HG03103 (cell line): ENCODE results near the gene ANKRD2.
"Not testable (repeated sequence)": the region's sequence is repeated elsewhere in the genome, so short reads cannot be mapped to it uniquely, and the experiment has no call there.

Source experiments
- ATAC-seq: cut with Tn5 transposase; IDR thresholded peaks from one replicate; pipeline ENCODE4 v1.9.1; 2021; ENCODE audit warnings: low read depth; ENCODE audit not compliant: unreplicated experiment

The ANKRD2 gene

DNA sequence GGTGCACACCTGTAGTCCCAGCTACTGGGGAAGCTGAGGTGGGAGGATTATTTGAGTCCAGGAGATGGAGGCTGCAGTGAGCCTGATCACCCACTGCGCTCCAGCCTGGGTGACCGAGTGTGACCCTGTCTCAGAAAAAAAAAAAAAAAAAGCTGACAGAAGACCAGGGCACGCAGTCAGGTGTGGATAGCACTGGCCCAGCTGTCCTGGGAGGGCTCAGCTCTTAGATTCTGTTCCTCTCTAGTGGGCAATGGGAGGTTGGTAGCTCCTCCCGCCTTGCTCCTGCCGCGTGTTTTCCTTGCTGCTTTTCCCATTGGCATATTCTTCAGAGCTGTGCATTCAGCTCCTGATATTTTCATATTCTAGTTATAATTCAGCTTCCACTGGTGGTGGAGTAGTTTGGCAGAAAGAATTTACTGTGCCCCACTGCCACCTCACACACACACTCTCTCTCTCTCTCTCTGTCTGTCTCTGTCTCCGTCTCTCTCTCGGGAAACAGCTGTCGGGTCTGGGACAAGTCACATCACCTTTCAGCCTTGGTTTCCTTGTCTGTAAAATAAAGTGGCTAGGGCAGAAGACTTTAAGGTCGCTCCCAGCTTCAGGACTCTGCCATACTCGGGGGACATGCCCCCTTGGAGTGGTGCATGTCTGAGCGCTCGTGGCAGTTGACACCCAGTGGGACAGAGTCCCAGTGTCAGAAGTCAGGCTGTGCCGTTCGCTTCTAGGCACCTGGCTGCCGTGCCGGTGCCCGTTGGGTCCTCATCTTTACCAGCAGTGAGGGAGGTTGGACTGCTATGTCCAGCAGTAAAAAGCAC is 25.9 kb upstream of the ANKRD2 start:
- no peak for ATAC-seq

DNA sequence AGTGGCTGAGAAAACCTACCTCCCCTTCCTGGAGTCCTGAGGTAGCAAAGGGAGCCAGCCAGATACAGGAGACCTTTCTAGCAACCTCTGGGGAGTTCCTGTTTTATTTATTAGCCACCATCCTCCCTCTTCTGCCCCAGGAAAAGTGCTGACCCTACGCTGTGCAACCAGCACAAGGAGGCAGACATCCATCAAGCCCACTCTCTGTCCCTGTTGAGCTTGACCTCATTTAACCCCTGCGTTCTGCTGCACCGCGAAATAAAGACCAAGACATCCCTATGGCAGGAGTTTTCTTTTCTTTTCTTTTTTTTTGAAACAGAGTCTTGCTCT is 25.3 kb upstream of the ANKRD2 start:
- no peak for ATAC-seq

DNA sequence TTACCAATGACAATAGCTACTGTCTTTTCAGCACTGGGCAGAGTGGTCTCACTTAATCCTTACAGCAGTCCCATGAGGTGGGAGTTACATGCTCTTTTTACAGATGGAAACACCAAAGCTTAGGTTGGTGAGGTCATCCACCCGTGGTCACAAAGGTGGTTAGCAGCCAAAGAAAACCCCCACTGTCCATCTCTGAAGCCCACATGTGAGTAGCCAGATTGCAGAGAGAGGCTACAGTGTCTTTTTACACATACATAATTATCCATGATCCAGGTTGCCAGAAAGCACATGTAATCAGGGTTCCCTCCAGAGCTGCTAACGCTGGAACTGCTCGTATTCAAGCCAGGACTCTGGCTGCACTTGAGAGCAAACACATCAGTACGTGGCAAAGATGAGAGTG is 24.6 kb upstream of the ANKRD2 start:
- ATAC-seq = no peak

DNA sequence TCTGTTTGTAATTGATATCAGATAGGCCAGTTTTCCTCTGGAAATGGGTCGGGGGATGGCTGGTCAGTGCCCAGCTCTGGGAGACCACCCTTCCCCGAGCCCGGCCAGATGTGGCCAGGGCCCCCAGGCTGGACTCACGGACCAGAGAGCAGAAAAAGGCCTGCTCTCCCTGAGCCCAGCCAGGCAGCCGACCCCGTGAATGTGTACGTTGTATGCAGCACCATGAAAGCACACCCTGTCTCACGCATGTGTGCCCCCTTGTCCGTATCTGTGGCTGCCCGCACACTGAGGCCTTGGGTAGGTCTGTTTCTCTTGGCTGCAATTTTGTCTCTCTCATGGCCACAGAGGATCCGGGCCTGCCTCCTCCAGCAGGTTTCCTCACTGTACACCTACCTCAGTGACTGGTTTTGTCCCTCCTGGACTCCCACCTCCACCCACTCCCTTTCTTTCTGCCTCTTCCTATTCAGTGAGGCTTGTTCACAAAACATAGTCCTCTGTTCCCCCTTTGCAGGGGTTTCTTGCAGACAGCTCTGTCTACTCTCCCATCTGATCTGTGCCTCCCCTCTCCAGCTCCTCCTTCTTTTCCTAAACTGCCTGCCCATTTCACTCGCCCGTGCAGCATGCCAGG is 23.6 kb upstream of the ANKRD2 start:
- no peak for ATAC-seq

DNA sequence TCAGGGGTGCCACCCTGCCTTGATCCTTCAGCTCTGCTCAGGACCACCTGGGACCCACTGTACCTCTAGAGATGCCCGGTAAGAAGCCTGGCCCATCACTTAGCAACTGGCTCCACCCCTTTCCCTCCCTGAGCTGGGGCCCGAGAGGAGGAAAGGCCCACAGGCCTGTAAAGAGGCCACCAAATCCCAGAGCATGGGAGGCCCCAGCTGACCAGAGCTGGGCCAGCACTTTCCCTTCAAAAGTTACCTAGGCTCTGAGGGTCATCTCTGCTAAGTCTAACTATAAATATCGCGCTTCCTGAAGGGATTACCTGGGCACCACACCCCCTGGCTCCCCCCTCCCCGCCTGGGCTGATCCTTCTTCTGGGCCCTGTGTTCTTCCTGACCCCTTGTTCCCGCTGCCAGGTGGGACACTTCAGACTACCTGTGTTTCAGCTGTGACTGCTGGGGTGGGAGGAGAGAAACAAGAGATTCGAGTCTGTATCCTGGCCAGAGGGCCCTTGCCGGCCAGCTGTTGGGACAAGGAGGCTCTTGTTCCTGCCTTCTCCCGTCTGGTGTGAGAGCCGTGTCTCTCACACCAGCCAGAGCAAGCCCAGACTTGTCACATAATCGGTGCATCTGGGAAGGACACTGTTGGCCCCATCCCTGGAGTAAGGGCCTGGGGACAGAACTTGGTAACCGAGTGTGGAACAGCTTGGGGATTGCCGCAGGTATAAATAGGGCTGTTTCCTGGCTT is 22.8 kb upstream of the ANKRD2 start:
- no peak for ATAC-seq

DNA sequence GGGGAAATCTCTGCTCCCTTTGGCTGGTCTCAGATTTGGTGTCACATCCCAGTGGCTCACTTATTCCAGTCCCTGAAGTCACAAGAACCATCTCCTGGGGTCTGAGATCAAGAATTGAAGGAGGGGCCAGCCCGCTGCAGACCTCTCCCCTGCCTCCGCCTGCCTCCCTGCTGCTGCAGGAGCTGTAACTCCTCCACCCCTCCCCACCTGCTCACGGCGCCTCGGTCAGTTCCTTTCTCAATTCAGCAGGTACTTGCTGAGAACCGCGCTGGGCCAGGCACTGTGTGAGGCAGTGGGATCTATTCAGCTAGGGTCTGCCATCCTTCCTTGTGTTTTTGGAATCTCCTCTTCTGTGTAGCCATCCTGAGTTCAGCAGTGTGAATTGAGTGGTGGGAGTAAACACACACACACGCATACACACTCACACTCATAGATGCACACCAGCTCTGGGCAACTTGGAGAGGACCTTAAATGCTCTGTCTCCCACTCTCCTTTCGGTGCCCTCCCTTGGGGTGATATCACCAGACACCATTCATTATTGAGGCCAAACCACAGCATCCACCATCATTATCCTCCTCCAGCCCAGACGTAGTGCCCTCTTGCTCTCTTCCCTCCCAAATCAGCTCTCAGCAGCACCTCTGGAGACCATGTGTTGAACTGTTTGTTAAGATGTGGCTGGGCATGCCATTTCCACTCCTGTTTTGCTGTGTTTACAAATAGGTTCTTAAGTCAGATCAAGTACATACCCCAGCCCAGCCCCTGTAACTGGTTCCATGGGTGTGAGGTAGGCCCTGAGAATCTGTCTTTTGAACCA is 22.0 kb upstream of the ANKRD2 start:
- no peak for ATAC-seq

DNA sequence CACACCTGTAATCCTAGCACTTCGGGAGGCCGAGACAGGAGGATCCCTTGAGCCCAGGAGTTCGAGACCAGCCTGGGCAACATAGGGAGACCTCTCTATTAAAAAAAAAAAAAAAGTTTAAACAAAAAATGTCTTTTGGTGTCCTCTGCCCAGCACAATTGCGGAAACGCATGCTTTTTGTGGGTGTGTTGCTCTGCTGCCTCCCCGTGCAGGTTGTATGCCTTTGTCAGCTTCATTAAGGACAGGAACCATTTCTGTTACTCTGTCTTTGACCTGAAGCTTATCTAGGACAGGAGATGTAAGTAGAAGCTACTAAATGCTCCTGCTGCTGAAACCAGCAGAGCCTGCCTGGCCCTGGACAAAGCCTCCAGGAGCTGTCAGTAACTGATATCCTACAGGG is 21.3 kb upstream of the ANKRD2 start:
- no peak for ATAC-seq

DNA sequence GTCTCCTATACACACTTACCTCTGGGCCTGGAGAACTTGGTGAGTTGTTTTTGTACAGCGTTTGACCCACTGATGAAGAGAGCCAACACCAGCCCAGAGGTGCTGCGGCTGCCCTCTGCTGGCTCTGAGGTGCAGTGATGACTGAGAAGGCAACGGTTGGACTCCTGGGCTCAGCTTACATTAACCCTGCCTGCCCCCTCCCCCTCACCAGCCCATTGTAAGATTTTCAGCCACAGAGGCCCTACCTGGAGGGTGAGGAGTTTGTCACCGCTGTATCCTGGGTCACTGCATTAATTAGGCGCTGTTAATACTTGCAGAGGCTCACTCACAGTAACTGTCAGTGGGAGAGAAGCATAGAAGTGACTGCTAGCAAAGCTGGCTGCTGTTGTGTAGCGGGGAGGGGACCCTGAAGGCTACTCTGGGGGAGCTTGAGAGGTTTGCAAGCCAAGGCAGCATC is 19.0 kb upstream of the ANKRD2 start:
- ATAC-seq = no peak

DNA sequence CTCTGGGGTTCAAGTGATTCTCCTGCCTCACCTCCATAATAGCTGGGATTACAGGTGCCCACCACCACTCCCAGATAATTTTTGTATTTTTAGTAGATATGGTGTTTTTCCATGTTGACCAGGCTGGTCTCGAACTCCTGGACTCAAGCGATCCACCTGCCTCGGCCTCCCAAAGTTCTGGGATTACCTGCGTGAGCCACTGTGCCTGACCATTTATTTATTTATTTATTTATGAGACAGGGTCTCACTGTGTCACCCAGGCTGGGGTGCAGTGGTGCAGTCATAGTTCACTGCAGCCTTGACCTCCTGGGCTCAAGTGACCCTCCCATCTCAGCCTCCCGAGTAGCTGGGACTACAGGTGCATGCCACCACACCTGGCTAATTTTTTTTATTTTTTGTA is 18.2 kb upstream of the ANKRD2 start:
- ATAC-seq = not testable (repeated sequence)

DNA sequence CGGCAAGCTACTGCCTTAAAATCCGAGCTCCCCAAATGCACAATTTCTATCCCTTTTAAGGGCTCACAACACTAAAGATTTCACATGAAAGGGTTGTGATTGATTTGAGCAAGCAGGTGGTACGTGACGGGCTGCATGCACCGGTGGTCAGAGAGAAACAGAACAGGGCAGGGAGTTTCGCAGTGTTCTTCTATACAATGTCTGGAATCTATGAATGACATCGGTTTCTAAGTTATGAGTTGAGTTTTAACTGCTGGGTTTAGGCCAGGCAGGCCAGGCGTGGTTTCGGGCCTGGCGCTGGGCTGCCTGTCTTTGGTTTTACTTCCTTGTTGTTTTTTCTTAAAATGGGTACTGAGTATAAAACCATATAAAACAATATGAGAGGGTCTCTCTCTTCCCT is 17.0 kb upstream of the ANKRD2 start:
- ATAC-seq = not testable (repeated sequence)

DNA sequence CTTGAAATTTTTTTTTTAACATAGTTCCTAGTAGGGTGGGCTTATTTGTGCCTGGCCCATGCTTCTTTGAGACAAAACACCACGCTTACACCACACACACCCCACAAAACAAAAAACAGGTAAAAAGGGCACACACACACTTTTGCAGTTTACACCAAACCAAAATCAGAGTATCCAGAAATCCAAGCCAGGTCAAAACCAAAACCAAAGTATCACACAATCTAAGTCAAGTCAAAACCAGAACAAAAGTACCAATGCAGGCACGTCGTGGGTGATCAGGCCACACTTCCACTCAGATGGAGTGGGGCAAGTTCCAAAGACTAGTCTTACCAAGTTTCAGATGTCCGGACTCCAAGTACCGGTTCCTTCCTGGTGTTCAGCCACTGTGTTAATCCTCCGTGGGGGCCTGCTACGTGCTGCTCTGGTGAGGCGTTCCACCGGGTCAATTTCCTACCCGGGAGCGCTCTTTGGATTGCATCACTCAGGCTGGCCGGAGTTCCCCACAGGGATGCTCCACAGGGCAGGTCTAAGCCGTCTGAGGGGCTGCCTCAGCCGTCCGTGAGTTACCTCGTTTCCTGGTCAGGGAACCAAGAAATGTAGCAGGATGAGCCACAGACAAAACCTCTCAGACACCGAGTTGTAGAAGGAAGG is 11.7 kb upstream of the ANKRD2 start:
- not testable (repeated sequence) for ATAC-seq

DNA sequence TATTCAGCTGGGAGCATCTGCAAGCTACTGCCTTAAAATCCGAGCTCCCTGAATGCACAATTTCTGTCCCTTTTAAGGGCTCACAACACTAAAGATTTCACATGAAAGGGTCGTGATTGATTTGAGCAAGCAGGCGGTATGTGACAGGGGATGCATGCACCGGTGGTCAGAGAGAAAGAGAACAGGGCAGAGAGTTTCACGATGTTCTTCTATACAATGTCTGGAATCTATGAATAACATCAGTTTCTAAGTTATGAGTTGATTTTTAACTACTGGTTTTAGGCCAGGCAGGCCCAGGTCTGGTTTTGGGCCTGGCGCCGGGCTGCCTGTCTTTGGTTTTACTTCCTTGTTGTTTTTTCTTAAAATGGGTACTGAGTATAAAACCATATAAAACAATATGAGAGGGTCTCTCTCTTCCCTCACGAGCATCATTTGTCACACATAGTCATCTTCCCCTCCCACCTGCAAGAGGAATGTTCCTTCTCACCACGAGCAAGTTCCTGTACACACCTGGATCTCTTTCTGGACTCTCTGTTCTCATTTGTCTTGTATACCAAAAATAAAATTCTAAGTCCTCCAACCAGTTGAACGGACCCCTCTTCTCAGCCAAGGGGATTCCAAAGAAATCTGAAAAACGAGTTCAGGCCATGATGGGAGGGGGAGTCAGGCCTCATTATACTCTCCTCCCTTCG is 11.0 kb upstream of the ANKRD2 start:
- not testable (repeated sequence) for ATAC-seq

DNA sequence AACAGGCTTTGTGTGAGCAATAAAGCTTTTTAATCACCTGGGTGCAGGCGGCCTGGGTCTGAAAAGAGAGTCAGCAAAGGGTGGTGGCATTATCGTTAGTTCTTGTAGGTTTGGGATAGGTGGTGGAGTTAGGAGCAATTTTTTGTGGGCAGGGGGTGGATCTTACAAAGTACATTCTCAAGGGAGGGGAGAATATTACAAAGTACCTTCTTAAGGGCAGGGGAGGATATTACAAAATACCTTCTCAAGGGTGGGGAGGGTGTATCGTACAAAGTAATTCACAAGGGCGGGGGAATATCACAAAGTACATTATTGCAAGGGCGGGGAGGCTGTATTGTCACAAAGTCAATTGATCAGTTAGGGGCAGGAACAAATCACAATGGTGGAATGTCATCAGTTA is 10.2 kb upstream of the ANKRD2 start:
- ATAC-seq = not testable (repeated sequence)

DNA sequence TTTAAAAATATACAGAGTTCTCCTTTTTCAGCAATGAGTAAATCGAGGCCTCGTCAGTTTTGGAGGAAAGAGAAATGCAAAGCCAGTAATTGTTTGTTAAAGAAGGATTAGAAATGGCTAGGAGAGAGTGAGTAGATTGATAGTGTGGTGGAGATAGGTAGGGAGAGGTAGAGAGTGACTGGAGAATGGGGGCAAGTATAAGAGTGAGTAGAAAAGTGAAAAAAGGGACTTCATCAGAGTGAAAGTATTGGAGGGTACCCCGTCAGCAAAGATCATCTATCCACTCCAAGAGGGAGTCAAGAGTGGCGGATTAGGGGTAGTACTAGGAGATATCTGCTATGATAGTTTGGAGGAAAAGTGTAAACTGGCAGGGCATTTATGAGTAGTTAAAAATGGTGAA is 9.2 kb upstream of the ANKRD2 start:
- no peak for ATAC-seq

DNA sequence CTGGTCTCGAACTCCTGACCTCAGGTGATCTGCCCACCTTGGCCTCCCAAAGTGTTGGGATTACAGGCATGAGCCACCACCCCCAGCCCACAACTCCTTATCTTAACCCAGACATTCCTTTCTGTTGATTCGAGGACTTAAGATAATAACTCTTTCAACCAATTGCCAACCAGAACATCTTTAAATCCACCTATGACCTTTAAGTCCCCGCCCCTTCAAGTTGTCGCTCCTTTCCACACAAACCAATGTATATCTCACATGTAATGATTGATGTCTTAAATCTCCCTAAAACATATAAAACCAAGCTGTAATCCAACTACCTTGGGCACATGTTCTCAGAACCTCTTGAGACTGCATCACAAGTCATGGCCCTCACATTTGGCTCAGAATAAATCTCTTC is 7.8 kb upstream of the ANKRD2 start:
- ATAC-seq = no peak

DNA sequence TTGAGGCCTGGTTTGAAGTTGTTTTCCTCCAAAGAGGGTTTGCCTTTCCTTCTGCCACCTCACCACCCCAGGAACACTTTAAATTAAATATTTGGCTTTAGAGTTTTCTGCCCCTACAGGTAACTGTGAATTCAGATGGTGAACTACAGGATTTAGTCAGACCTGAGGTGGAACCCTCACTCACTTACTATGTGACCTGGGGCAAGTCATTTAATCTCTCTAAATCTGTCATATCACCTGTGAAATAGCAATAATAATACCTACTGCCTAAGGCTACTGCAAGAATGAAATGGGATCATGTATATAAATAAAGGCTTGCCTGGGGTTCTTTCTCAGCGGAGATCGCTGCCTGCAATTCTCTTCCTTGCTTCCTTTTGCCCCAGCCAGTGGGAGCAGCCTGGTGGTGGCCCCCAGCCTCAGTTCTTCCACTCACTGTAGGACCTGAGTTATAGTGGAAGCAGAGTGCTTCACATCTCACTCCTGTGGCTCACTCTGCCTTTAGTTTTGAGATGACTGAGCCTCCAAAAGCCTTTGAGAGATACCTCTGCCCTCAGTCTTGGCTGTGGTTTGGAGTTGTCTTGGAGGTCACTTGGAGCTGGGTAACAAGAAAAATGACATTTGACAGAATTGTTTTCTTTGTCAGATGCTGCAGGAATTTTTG is 6.1 kb upstream of the ANKRD2 start:
- ATAC-seq = no peak

DNA sequence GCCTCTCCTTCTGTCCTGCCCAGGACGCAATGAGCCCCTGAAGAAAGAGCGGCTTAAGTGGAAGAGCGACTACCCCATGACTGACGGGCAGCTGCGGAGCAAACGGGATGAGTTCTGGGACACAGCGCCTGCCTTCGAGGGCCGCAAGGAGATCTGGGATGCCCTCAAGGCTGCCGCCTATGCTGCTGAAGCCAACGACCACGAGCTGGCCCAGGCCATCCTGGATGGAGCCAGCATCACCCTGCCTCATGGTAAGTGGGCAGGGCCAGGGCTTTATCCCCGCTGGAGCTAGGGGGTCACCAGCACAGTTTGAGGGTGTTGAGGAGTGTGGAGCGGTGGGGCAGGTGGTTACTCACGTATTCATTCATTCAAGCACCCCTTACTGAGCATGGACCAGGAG is 4.7 kb upstream of the ANKRD2 start:
- ATAC-seq = no peak

DNA sequence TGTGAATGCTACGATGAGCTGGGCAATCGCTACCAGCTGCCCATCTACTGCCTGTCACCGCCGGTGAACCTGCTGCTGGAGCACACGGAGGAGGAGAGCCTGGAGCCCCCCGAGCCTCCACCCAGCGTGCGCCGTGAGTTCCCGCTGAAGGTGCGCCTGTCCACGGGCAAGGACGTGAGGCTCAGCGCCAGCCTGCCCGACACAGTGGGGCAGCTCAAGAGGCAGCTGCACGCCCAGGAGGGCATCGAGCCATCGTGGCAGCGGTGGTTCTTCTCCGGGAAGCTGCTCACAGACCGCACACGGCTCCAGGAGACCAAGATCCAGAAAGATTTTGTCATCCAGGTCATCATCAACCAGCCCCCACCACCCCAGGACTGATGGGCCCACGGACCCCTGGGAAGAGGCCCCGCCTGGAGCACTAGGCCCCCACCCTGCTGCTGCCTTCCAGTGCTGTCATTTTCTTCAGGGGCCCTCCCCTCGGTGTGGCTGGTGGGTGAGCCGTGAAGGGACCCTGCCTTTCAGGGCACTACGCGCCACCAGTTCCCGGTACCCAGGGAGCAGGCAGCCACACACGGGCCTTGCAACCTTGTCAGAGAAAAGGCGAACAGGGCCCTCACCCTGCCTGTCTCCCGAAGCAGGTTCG is 2.3 kb upstream of the ANKRD2 start:
- no peak for ATAC-seq
